Skin epidermis (tissue), 12 donors: ENCODE data around the gene ALPI.

Experiments
- H3K27ac ChIP-seq, 21 experiments: fragments of 200-600 bp; sonication (generic) in 11 of 21; one replicate each; pipeline ENCODE4 v1.5.0; 2020; ENCODE audit warnings: mild to moderate bottlenecking in 3 of 21, inconsistent platforms in 2 of 21, moderate library complexity in 2 of 21
- H3K4me3 ChIP-seq, 7 experiments: fragments of 200-600 bp; sonication (generic) in 2 of 7; one replicate each; pipeline ENCODE4 v1.5.0; 2020; ENCODE audit warnings: inconsistent platforms in 2 of 7, mild to moderate bottlenecking in 2 of 7, moderate library complexity in 1 of 7

Gene ALPI

DNA sequence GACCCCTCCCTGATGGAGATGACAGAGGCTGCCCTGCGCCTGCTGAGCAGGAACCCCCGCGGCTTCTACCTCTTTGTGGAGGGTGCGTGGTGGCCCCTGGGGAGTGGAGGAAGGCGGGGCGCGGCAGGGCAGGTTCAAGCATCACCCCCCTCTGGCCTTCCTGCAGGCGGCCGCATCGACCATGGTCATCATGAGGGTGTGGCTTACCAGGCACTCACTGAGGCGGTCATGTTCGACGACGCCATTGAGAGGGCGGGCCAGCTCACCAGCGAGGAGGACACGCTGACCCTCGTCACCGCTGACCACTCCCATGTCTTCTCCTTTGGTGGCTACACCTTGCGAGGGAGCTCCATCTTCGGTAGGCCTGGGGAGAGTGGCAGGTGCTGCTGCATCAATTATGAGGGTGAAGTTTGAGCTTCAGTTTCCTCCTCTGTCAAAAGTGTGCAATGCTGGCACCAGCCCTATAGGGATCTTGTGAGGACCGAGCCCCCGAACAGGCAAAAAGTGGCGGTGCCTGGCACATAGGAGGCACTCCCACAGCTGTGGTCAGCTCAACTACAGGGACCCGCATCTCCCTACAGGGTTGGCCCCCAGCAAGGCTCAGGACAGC lies 2.2 kb downstream of the ALPI start:
- Histone ChIP-seq H3K27ac (no peak overlapping the region), H3K4me3 (no peak overlapping the region)

DNA sequence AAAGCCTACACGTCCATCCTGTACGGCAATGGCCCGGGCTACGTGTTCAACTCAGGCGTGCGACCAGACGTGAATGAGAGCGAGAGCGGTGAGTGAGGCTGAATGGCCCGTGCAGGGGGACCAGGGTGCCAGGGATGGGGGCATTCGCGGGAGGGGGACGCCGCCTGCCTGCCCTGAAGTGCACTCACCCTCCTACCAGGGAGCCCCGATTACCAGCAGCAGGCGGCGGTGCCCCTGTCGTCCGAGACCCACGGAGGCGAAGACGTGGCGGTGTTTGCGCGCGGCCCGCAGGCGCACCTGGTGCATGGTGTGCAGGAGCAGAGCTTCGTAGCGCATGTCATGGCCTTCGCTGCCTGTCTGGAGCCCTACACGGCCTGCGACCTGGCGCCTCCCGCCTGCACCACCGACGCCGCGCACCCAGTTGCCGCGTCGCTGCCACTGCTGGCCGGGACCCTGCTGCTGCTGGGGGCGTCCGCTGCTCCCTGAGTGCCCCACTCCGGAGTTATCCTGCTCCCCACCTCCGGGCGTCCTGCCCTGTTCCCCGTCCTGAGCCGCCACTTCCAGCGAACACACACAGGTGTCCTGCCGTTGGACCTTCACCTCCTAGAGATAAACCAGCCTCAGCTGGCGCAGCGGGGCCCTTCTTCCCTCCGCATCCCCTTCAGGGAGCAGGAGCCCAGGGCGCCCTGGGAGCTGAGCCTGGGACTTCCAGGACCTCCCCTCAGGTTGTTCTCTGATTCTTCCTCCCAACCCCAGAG lies 2.9 kb downstream of the ALPI start:
- Histone ChIP-seq H3K4me3 (no peak overlapping the region), H3K27ac (no peak overlapping the region)

DNA sequence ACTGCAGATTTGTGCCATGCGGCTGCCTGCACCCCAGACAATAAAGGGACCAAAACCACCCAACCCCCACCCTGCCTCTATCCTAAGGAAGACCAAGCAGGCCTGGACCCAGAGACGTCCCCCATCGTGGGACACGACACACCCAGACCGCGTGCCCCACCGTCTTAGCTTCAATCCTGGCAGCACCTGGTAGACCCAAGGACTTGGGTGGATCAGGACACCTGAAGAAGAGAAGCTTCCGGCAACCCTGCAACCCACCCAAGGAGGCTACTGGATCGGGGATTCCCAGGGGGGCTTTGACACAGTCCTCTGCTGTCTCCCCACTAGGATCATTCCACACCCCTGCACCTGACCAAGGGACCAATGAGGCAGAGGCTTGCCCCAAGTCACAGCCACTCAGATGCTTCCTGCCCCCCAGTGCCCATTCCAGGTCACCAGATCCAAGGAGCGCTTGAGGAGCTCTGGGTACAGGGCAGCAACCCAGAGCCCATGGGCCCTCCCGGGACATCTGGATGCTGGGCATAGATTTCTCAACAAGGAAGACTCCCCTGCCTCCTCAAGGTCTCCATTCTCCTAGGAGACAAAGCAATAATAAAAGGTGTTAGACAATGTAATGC lies 3.6 kb downstream of the ALPI start:
- Histone ChIP-seq H3K4me3 (no peak overlapping the region), H3K27ac (no peak overlapping the region)

DNA sequence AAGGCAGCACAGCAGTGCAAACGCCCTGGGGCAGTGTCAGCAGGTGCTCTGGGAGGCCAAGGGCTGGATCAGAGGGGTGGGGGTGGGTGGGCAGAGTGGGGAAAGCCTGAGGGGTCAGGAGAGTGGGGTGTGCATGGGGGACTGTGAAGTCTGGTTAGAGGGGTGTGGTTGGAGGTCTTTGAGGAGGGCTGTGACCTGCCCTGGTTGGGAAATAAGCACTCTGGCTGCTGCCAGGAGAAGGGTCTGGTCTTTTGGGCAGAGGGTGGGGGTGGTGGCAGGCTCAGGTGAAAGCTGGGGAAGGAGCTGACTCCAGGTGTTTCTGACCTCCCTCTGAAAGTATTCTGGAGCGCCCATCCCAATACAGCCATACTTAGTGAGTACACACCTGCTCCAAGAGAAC lies 4.2 kb downstream of the ALPI start:
- Histone ChIP-seq H3K27ac (no peak overlapping the region), H3K4me3 (no peak overlapping the region)

DNA sequence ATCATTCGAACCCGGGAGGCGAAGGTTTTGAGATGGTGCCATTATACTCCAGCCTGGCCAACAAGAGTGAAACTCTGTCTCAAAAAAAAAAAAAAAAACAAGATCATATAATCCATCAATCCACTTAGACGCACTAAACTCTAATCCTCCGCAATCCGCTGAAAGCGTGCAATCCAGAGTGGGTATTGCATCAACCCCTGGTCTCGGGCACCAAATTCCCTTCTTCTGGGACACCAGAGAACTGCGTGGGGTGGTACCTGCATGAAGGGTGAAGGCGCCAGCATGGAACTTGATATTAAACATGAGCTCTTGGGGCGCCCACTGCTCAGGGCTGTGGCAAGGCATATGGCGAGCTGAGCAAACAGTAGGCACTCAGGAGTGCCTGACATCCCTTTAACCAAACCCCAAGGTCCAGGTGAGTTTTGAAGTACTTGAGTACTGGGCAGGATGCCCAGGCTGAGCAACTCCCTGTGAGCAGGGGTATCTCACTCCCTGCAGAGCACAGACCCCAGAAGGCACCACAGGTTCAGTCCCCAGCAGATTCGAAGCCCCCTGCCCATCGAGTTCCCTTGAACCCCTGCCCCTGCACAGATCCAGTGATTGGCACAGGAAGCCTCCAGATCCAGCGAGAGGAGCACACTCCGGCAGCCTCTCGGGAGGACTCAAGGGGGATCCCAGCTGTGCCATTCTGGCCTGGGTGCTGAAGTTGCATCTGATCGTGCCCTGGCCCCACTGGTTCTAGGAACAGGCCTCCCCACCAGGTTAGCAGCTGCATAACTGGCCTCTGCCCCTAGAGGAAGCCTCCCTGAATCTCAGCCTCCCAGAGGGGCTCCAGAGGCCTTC lies 8.0 kb downstream of the ALPI start:
- no peak overlapping the region for H3K4me3 ChIP-seq
- no peak overlapping the region for H3K27ac ChIP-seq

DNA sequence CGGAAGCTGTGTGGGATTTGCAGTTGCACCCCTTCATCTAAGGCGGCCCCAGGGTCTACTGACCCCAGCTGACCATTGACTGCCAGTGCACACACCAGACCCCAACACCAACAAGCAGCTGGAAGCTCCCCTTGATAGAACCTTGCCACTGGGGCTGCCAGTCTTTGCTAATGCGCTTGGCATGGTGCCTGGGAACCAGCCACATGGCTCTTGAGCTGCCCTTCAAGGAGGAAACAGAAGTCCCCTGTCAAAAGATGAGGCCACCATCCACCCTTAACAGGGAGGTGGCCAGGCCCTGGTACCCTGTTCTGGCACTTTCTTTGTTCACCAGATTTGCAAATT lies 8.6 kb downstream of the ALPI start:
- Histone ChIP-seq H3K27ac (no peak overlapping the region), H3K4me3 (no peak overlapping the region)

DNA sequence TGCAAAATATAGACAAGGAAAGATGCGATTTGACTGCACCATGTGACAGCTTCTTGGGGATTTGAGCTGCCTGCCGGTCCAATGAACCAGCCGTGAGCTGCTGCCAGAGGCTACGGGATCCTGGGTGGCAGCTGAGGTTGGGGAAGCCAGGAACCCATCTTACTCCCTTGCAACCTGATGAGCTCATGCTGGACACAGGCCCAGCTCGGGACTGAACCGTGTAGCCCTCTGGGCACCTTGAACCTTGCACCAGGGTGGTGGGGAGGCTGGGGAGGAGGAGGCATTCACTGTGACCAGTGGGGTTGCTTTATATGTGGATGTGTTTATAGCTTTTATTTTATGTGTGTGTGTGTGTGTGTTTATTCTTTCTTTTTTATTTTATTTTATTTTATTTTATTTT lies 9.1 kb downstream of the ALPI start:
- Histone ChIP-seq H3K27ac (no peak overlapping the region), H3K4me3 (no peak overlapping the region)

DNA sequence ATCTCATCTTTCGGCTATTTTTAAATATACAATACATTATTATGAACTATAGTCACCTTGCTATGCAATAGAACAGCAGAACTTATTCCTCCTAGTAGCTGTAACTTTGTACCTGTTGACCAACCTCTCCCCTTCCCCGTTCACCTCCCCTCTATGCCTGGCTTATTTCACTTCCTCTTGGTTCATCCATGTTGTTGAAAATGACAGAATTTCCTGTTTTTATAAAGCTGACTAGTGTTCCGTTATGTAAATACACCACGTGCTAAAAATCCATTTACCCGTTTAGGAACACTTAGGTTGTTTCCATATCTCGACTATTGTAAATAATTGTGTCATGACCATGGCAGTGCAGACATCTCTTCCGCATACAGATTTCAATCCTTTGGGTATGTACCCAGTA lies 10.3 kb downstream of the ALPI start:
- no peak overlapping the region for H3K27ac ChIP-seq

DNA sequence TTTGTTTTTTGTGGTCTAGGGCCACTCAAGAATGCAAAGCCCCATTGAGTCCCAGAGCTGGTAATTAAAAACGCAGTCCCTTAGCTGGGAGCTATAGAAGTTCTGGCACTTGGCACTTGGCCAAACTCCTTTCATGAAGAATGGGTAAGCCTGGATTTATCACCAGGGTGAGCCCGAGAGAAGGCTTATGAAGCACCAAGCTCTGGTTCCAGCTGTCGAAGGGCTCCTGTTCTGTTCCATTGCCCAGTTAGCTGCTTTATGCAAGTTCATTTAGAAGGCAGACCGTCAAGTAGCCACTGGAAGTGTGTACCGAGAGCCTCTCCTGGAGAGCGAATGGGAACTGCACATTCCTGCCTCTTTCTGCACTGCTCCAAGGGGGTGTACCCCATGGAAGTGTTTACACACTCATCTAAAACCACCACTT lies 17.5 kb downstream of the ALPI start:
- H3K27ac ChIP-seq = no peak overlapping the region
- no peak overlapping the region for H3K4me3 ChIP-seq

More for the DNA sequence above, 10.3 kb downstream of the ALPI start:
- H3K4me3 ChIP-seq = no peak overlapping the region

DNA sequence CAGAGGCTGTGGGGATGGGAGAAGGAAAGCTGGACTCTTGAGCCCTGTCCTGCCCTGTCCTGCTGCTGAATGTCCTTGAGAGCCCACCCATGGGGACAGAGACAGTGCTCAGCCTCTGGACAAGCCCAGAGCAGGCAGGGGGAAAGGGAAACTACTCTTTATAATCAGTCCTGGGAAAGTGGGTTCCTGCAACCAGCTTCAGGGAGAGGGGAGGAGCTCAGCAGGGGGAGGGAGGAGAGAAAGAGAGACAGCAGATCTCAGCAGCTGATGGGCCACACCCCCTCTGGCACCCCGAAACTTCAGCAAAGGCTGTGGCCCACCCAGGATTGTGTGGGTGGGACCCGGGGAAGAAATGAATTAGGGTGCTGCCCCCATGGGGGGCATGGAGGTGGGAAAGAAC lies 20.1 kb downstream of the ALPI start:
- H3K4me3 ChIP-seq = no peak overlapping the region

DNA sequence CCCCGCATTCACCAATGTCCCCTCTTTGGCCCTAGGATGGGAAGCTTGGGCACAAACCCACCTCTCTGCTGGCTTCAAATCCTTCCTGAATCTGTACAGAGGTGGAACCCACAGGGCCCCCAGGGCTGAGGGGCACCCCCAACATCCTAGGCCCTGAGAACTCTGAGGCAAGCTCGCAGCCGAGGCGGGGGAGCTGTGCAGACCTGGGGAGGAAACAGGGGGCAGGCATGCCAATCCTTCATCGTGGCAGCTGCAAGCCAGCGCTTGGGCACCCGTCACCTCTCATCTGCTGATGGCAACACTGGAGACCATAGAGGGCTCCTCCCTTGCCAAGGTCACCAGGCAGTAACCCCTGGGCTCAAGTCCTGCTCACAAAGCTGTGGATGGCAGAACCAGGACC lies 20.8 kb downstream of the ALPI start:
- H3K4me3 ChIP-seq = no peak overlapping the region
- no peak overlapping the region for H3K27ac ChIP-seq

More for the DNA sequence above, 20.1 kb downstream of the ALPI start:
- H3K27ac ChIP-seq = no peak overlapping the region

DNA sequence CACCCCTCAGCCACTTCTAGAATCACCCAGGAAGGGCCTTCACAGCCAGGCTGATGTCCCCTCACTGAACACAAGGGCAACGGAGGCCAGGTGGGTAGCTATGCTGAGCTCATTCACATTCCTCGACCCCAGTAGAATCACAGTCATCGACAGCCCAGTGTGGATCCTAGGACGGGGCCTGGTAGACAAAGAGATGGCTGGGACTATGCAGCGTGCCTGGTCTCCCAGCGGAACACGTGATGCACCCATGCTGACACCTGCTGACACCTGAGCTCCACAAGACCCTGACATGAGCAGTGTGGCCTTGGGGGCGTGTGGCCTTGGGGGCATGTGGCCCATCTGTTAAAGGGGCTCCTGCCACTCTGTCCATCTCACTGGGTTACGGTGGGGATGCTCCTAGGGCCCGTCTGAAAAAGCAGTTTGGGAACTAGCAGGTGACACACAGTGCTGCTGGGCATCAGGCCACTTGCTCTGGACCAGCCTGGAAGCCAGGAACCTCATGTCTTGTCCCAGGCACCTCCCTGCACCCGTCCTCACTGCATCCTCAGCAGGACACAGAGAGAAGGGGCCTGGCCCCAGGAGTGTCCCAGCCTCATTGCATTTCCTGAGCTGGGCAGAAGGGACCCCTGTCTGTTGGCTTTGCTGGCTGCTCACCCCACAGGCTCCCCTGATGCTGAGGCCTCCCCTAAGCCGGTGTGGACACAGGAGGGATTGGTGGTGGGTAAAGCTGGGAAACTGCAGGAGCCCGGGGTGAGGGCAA lies 22.0 kb downstream of the ALPI start:
- Histone ChIP-seq H3K27ac (no peak overlapping the region), H3K4me3 (no peak overlapping the region)

DNA sequence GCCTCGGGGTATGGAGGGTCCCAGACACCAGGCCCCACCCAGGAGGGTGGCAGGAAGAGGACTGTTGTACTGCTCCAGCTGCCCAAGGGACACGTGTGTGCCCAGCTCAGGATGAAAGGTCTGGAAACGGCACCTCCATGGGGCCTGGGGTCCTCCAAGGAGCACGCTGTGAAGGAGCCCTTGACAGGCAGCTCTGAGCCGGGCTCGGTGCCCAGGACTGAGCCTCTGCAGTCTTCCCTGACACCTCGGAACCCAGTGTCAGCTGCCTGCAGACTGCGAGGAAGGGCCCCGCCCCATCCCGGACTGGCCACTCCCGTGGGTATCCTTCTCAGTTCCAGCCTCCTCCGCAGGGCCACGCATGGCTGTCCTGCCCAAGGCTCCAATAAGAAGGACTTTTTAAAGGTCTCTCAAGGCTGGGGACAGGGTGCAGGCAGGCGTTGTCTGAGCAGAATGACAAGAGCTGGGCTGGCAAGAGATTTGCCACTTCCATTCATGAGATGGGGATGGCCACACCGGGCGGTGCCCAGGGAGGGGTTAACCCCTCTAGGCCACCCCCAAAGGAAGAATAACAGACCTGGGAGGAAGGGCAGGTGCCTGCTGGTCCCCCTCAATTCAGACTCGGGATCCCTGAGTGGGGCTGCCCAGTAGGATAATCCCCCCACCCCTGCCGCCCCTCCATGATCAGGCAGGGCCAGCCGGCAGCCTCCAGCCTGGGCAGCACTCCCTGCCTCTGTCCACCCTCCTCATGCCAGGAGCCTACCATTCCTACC lies 22.8 kb downstream of the ALPI start:
- H3K27ac ChIP-seq = no peak overlapping the region
- H3K4me3 ChIP-seq = no peak overlapping the region

DNA sequence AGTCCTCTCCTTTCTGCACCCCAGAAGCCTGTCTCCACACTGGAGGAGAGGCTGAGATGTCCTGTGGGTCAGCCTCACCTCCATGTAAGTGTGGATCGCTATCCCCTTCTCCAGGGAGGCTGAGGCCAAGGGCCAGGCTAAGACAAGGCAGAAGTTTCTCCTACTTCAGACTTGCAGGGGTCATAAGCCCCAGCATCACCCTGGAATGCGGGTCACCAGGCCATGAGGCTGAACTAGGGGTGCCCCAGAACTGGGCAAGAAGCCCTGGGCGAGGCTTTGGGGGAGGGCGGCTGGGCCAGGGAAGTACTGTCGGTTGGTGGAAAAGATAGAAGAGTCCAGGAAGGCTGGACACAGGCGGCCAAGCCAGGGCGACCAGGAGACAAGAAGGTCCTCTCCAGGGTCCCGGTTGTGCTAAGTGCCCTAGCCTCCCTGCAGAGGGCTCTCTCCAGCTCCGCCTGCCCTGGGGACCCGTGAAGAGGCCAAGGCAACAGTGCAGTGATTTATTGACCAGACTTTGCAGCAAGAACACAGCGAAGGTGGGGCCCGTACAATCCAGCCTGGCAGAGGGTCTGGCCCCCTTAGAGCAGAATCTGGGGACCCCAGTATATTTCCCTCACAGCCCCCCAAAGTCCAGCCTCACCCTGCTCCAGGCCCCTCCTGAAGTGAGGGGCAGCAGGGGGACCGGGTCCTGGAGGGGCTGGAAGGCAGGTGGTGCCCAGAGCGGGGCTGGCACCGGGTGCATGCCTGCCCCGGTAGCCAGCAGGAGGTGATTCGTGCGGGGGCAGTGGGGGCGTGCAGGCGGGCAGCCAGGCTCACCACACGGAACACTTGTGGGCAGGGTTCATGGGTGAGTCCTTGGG lies 23.6 kb downstream of the ALPI start:
- no peak overlapping the region for H3K27ac ChIP-seq
- no peak overlapping the region for H3K4me3 ChIP-seq

DNA sequence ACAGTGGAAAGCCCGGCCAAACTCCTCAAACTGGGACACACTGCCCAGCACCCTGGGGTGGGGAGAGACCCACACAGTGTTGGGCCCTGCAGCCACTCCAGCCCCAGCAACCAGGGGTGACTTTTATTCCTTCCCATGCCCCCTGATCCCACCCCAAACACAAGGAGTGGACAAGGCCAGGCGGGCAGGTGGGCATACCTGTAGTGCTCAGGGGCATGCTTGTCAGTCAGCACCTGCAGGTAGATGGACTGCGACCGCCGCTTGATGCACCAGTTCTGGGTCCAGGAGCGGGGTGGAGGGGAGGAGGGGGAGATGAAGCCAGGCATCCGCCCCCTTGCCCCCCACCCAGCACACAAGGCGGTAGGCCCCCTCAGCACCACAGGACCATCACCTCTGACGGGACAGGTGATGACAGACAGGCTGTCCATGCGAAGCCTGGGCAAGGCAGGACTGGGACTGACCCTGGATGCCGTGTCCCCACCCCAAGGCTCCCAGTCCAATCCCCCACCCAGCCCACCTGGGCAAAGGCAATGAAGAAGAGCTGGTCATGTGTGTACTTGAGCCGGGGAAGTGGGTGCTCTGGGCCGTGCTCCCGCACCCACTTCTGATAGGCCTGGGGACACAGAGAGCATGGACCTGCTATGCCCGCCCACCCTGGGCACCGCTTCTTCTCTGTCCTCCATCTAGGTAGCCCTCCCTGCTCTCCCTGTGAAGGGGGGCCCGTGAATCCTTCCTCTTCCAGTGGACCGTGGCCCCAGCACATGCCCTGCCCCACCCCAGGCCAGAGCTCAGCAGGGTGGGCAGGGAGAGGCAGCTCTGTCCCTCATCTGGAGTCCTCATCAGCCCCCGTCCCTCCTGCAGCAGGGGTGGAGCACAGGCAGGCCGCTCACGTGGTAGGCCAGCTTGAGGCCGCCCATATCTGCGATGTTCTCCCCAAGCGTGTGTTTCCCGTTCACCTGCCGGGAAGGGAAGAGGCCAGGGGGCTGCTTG lies 24.5 kb downstream of the ALPI start:
- H3K27ac ChIP-seq = no peak overlapping the region
- no peak overlapping the region for H3K4me3 ChIP-seq

DNA sequence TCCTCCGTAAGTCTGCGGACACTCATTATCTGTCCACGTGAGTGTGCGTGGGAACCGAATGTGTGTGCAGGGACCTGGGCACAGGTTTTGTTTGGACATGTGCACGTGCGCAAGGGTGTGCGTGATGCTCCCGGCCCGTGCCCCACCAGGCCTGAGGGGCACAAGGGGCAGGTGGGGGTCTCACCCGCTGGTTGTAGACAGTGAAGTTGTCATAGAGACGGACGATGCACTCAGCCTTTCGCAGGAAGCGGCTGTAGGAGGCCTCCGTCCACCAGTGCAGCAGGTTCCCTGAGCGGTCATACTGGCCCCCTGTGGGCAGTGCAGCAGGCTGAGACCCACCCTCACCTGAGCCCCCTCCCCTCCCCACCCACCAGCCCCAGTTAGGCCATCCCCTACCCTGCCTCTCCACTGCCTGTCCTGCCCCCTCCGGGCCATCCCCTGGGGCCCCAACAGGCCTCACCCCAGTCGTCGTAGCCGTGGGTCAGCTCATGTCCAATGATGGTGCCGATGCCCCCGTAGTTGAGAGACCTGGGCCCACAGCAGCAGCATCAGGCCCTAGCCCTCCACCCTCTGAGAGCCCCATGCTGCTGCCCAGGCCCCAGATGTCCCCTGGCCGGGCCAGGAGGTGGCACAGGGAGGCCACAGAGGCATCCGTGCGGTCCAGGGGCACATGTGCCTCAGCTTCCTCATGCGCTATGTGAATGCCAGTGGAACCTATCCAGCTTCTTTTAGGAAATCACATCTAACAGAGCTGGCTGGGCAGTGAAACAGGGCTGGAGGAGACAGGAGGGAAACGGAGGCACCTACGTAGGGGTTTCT lies 25.6 kb downstream of the ALPI start:
- no peak overlapping the region for H3K27ac ChIP-seq
- H3K4me3 ChIP-seq = no peak overlapping the region
